Measurements from ENCODE around the gene PTPRN2. TPM values are rescaled to one million over a fixed set of nuclear protein-coding genes. Genes with fewer than 3 reads are reported as not detected.

The PTPRN2 gene
- polyA plus RNA-seq, 1 of the 3 experiments (the other 2 are of a cell fraction), result 4.0 TPM

- Histone ChIP-seq H2AFZ (ENCODE audit: low read depth) (no peak overlapping the region), H3K36me3 (replicated peaks in 1 of 2; ENCODE audit: control insufficient read depth in 1 of 2, insufficient read depth in 2 of 2, low read length in 1 of 2) (no peaks in the 10 kb centered on the region), H3K4me2 (no peak overlapping the region), H3K9ac (no peak overlapping the region), H3K4me3 (ENCODE audit: low read depth in 2 of 2, low read length in 1 of 2) (no peak overlapping the region), H3F3A (replicated peaks; ENCODE audit: insufficient read depth) (no peaks in the 10 kb centered on the region), H3K27ac (ENCODE audit: low read depth in 2 of 2, low read length in 1 of 2) (no peak overlapping the region), H4K20me1 (ENCODE audit: insufficient read depth) (no peaks in the 10 kb centered on the region), H3K9me3 (peaks cover 5% of the 10 kb centered on the region; the same call in 1 of the 2 replicates), H3K79me2 (ENCODE audit: insufficient read depth) (no peaks in the 10 kb centered on the region), H3K9me2 (no peaks in the 10 kb centered on the region), H3K27me3 (ENCODE audit: insufficient read depth) (no peaks in the 10 kb centered on the region), H3K4me1 (ENCODE audit: control insufficient read depth in 1 of 2, insufficient read depth in 2 of 2, low read depth in 1 of 2, low read length in 1 of 2) (peaks cover 0 to 18% of the 10 kb centered on the region in 2 experiments; a peak in 1 of 4 replicates)
- DNase-seq, result peak; percentile 8
- ChIA-PET POLR2A (no interaction called here), CTCF (no interaction called here)
- WGBS (ENCODE audit: low lambda C conversion rate), result 71% methylated on average over 29 of the region's 29 CpGs
- TF ChIP-seq FOXM1 (IDR thresholded peaks at IDR 0.05; ENCODE audit: low read depth) (no peak), NRF1 (IDR thresholded peaks at IDR 0.05; ENCODE audit: low read depth, low read length) (no peak), IRF3 (IDR thresholded peaks at IDR 0.05; ENCODE audit: low read depth, low read length) (no peak), EP300 (IDR thresholded peaks at IDR 0.05; ENCODE audit: borderline replicate concordance in 1 of 2, low read depth in 1 of 2, low read length in 1 of 2) (no peak), SIN3A (IDR thresholded peaks at IDR 0.05; ENCODE audit: borderline replicate concordance, low read depth, low read length) (no peak)
Measured at GRCh38 chr7:158280448-158281144, 307.0 kb downstream of the PTPRN2 start.

- 62% methylated on average over 43 of the region's 53 CpGs for WGBS (ENCODE audit: low lambda C conversion rate)
- POLR2A ChIA-PET, result no interaction called here
- H3K4me1 ChIP-seq (ENCODE audit: control insufficient read depth in 1 of 2, insufficient read depth in 2 of 2, low read depth in 1 of 2, low read length in 1 of 2), result peaks cover 0 to 22% of the 10 kb centered on the region in 2 experiments; a peak in 1 of 4 replicates
Measured at GRCh38 chr7:158279539-158280447, 307.8 kb downstream of the PTPRN2 start.

More at GRCh38 chr7:158279539-158280447, 307.8 kb downstream of the PTPRN2 start:
- H4K20me1 ChIP-seq (ENCODE audit: insufficient read depth), result no peaks in the 10 kb centered on the region
- DNase-seq, result peak; percentile 15
- H3K79me2 ChIP-seq (ENCODE audit: insufficient read depth), result no peaks in the 10 kb centered on the region
- H3K27ac ChIP-seq (ENCODE audit: low read depth in 2 of 2, low read length in 1 of 2), result no peak overlapping the region
- no peaks in the 10 kb centered on the region for H3K27me3 ChIP-seq (ENCODE audit: insufficient read depth)
- peaks cover 5% of the 10 kb centered on the region; the same call in 1 of the 2 replicates for H3K9me3 ChIP-seq
- H3K36me3 ChIP-seq (replicated peaks in 1 of 2; ENCODE audit: control insufficient read depth in 1 of 2, insufficient read depth in 2 of 2, low read length in 1 of 2), result no peaks in the 10 kb centered on the region
- no peaks in the 10 kb centered on the region for H3K9me2 ChIP-seq
- H3K9ac ChIP-seq, result no peak overlapping the region
- no peaks in the 10 kb centered on the region for H3F3A ChIP-seq (replicated peaks; ENCODE audit: insufficient read depth)
- no peak for TF ChIP-seq TAF1 (IDR thresholded peaks at IDR 0.05; ENCODE audit: borderline replicate concordance, low read depth, low read length)
- no peak for TF ChIP-seq JUND (IDR thresholded peaks at IDR 0.05)
- TF ChIP-seq IRF3 (IDR thresholded peaks at IDR 0.05; ENCODE audit: low read depth, low read length), result no peak
- no peak overlapping the region for H3K4me3 ChIP-seq (ENCODE audit: low read depth in 2 of 2, low read length in 1 of 2)
- no peak overlapping the region for H3K4me2 ChIP-seq
- no peak overlapping the region for H2AFZ ChIP-seq (ENCODE audit: low read depth)
- CTCF ChIA-PET, result interaction anchor here (1.1 to 1.4 kb wide), 2 partner anchors 75 to 76 kb away, joined by 3 read pairs; no protein-coding TSS in a partner anchor
